Testis (tissue), 5 donors: Measurements from ENCODE around the gene AMER1. TPM values are rescaled to one million over a fixed set of nuclear protein-coding genes. Genes with fewer than 3 reads are reported as not detected.
A peak's percentile ranks its signal among the peaks of the same experiment; 100 is the strongest.
"Not testable (repeated sequence)": the region's sequence is repeated elsewhere in the genome, so short reads cannot be mapped to it uniquely, and the experiment has no call there.

ENCODE experiments used
- DNase-seq: peaks from one replicate; pipeline ENCODE4 v3.0.0-alpha.2; 2019
- H3K27ac ChIP-seq, 2 donors: fragments of 200-600 bp; sonication (generic); one replicate each; pipeline ENCODE4 v1.5.1; 2019
- H3K27me3 ChIP-seq: fragments of 200-600 bp; sonication (generic); one replicate; pipeline ENCODE4 v1.5.1; 2019
- H3K36me3 ChIP-seq: fragments of 200-600 bp; sonication (generic); one replicate; pipeline ENCODE4 v1.5.1; 2017; ENCODE audit warnings: low read depth; ENCODE audit errors: missing control alignments
- H3K4me1 ChIP-seq: fragments of 200-600 bp; sonication (generic); one replicate; pipeline ENCODE4 v1.5.1; 2019
- H3K4me3 ChIP-seq, 2 donors: fragments of 200-600 bp; sonication (generic); one replicate each; pipeline ENCODE4 v1.5.1; 2017 to 2019
- H3K9me3 ChIP-seq: fragments of 200-600 bp; sonication (generic); one replicate; pipeline ENCODE4 v1.5.1; 2017
- POLR2A ChIP-seq: fragments of 450-650 bp; IDR thresholded peaks from one replicate; pipeline ENCODE4 v1.6.1; 2017; ENCODE audit warnings: antibody characterized with exemption, mild to moderate bottlenecking, moderate library complexity
- WGBS, 2 donors: methylation state at CpG; one replicate each; pipeline ENCODE4 v1.1.5; 2018; 5-methylcytosine and 5-hydroxymethylcytosine counted together
- intact Hi-C: fragments of 100-400 bp; cut with DNase I; formaldehyde crosslinking; loops from one replicate; pipeline ENCODE4 v1.15.1; 2023; ENCODE audit warnings: low total_unique reads
- long read RNA-seq, 2 donors: transcript quantifications; one replicate each; lab custom pipeline, GENCODE V29; 2026
- polyA plus RNA-seq: library from polyadenylated mRNA; stranded (reverse); fragments of 350-450 nt; fragmentation: Illumina TruSeq; extraction: RNeasy Lipid Tissue Mini Kit (QIAGEN cat#74804); gene quantifications from one replicate; pipeline ENCODE4 v1.2.3, GENCODE V29; 2014; ENCODE audit warnings: low read depth, low replicate concordance; ENCODE audit not compliant: insufficient read depth
- total RNA-seq, 2 donors: library from RNA; depleted of rRNA; stranded (reverse); fragments of >200 nt; gene quantifications; one replicate each; pipeline ENCODE4 v1.2.3, GENCODE V29; 2016
- TF ChIP-seq, protein P1 (sequence below), 3 experiments: fragments of 450-650 bp in 2 of 3; fragments of 200-600 bp in 1 of 3; sonication (generic) in 1 of 3; IDR thresholded peaks; one replicate each; pipeline ENCODE4 v1.5.1; 2016 to 2019; ENCODE audit warnings: antibody characterized with exemption in 3 of 3, mild to moderate bottlenecking in 2 of 3, moderate library complexity in 1 of 3

The AMER1 gene
- 1 to 10 TPM; 3.2 to 3.8 TPM for total RNA-seq
- 1.5 TPM for polyA plus RNA-seq
- long read RNA-seq, donor 1, full-length matches to known transcripts = 1 of 1 reads
- long read RNA-seq, donor 1, partial matches to known transcripts = 0 of 1 reads
- long read RNA-seq, donor 1, other reads (novel, unspliced or antisense) = 0 of 1 reads
- long read RNA-seq, donor 2, full-length matches to known transcripts = 2 of 2 reads
- long read RNA-seq, donor 2, partial matches to known transcripts = 0 of 2 reads
- long read RNA-seq, donor 2, other reads (novel, unspliced or antisense) = 0 of 2 reads

DNA sequence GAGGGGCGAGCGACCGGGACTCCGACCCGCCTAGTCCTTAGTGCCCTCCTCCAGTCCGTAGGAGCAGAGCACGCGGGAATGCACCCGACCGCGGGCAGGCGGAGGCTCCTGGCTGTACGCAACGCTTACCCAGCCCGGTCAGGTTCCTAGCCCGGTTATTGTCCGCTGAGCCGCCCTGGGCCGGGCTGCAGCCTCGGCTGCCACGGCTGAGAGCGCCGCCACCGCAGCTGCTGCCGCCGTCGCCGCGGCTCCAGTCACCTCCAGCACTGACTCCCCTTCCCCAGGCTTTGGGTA lies at the start of gene AMER1:
AMER1 (minus strand) TSS at position 268 of the 294 bp plus-strand sequence. CDS start 12,422 bp downstream, outside the sequence.
- WGBS, 2 donors = 0% methylated on average over 10 of the region's 29 CpGs; no CpG with 5 or more reads in 1 of the 2 donors
- Histone ChIP-seq H3K27ac (peak within 1 kb of the TSS; percentile 84 to 89), H3K36me3 (no peaks in the 10 kb centered on the region), H3K27me3 (no peaks in the 10 kb centered on the region), H3K9me3 (no peaks in the 10 kb centered on the region), H3K4me3 (peak within 1 kb of the TSS; percentile 62 to 71), H3K4me1 (no peaks in the 10 kb centered on the region)
- intact Hi-C loops = no loop called here
- DNase-seq = no peak
- no peak for TF ChIP-seq POLR2A
- TF ChIP-seq, protein P1, sequence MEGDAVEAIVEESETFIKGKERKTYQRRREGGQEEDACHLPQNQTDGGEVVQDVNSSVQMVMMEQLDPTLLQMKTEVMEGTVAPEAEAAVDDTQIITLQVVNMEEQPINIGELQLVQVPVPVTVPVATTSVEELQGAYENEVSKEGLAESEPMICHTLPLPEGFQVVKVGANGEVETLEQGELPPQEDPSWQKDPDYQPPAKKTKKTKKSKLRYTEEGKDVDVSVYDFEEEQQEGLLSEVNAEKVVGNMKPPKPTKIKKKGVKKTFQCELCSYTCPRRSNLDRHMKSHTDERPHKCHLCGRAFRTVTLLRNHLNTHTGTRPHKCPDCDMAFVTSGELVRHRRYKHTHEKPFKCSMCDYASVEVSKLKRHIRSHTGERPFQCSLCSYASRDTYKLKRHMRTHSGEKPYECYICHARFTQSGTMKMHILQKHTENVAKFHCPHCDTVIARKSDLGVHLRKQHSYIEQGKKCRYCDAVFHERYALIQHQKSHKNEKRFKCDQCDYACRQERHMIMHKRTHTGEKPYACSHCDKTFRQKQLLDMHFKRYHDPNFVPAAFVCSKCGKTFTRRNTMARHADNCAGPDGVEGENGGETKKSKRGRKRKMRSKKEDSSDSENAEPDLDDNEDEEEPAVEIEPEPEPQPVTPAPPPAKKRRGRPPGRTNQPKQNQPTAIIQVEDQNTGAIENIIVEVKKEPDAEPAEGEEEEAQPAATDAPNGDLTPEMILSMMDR (IDR thresholded peaks at IDR 0.05) = no peak

DNA sequence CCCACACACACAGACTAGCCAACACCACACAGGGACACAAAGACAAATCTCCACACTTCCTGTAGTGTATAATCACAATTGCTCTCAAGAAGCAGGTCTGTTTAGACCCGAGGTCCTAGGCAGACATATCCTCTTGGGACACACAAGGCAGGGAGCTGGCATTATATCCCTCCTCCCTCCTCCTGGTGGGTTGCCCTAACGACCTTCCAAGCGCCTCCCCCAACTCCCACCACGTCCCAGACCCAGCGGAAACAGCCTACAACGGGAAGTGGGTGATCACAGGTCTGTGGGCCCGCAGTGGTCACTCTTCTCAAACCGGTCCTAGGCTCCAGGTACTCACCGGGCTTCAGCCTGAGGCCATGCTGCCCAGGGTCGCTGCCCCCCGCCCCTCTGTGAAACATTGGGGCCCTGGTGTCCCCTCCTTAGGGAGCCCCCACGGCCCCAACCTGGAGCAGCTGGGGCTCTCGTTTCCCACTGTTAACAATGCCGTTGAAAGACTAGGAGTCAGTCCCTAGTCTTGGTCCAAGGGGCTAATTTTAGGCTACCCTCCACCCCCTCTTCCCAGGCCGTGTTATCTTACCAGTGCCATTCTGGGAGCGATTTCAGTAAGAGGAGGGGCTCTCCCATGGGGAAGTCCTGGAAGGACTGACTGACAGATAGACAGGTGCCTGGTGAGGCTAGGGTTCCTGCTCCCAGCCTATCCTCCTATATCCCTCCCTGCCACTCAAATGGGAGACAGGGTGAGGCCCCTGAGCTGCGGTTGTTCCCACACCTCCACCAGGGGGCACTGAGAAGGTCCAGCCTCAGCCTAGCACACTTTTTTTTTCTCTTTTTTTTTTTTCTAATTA lies 24.8 kb upstream of the AMER1 start, which contains the start of gene ASB12:
ASB12 (minus strand) TSS at position 485 of the 848 bp plus-strand sequence. CDS start 4,957 bp downstream, outside the sequence.
- no peak for TF ChIP-seq POLR2A
- TF ChIP-seq, protein P1 (IDR thresholded peaks at IDR 0.05) = no peak
- Histone ChIP-seq H3K27ac (no peak within 1 kb of the TSS), H3K36me3 (no peaks in the 10 kb centered on the region), H3K9me3 (no peaks in the 10 kb centered on the region), H3K4me1 (no peaks in the 10 kb centered on the region), H3K4me3 (no peak within 1 kb of the TSS), H3K27me3 (no peaks in the 10 kb centered on the region)
- DNase-seq = no peak
- intact Hi-C loops = no loop called here
- WGBS, 2 donors = 51 to 70% methylated on average over 4 to 5 of the region's 17 CpGs

DNA sequence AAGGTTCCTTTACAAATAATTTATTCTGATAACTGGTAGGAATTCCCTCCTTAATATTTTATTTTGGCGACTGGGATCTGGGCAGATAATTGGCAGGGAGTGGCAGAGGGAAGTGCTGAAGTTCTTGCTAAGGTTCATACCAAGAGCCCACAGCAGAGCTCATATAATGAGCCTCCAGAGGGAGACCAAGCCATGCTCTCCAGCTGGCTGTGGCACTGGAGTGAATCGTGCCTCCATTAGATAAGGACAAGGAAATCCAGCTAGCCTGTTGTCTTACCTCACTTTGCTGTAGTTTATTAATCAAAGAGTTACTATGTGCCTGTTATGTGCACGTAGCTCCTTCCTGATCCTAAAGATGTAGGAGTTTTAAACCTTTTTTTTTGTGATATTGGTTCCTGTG lies 23.6 kb upstream of the AMER1 start:
- Histone ChIP-seq H3K27me3 (no peaks in the 10 kb centered on the region), H3K4me1 (no peaks in the 10 kb centered on the region), H3K4me3 (no peak overlapping the region), H3K36me3 (no peaks in the 10 kb centered on the region), H3K27ac (no peak overlapping the region), H3K9me3 (no peaks in the 10 kb centered on the region)
- DNase-seq = no peak
- 27 to 50% methylated on average over 3 of the region's 3 CpGs for WGBS, 2 donors
- intact Hi-C loops = no loop called here
- TF ChIP-seq, protein P1 (IDR thresholded peaks at IDR 0.05) = no peak
- TF ChIP-seq POLR2A = no peak

DNA sequence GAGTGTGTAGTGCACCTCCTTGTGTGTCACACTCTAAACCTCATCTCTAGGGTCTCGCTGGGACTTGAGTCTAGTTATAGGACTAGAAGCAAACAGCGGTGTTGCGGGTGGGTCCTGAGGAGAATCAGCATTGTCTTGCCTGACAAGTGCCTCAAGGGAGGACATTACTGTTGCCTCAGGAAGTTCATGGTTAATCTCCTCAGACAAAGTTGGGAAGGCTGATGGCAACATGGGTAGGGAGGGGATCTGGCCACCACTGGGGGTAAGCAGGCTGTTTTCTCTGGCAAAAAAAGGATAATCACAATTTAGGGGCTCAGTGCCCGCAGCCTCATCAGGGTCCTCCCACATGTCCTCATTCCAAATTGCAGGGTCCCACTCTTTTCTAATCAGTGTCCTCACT lies 12.5 kb upstream of the AMER1 start:
- no peaks in the 10 kb centered on the region for H3K27me3 ChIP-seq
- H3K27ac ChIP-seq = no peak overlapping the region
- no peaks in the 10 kb centered on the region for H3K4me1 ChIP-seq
- H3K4me3 ChIP-seq = no peak overlapping the region
- 87 to 100% methylated on average over 2 to 4 of the region's 4 CpGs for WGBS, 2 donors
- intact Hi-C loops = no loop called here
- TF ChIP-seq, protein P1 (IDR thresholded peaks at IDR 0.05) = no peak
- TF ChIP-seq POLR2A = no peak
- no peaks in the 10 kb centered on the region for H3K36me3 ChIP-seq
- H3K9me3 ChIP-seq = no peaks in the 10 kb centered on the region
- no peak for DNase-seq

DNA sequence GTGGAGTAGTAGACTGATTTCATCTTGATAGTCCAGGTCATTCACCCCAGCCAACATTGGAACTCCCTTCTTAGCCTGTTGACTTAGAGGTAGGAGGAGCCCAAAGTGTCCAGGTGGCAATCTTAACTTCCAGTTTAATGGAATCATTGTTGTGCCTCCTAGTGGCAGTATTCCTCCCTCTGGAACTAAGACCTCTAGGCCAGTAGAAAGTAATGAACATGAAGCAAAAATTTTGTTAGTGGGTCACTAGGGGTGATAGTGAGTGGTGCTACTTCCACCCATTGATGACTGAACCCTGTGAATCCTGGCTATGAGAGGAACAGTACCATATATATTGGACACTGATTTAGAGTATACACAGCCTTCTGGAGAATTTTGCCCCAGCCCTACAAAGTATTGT lies 8.5 kb upstream of the AMER1 start:
- DNase-seq, H3K36me3 ChIP-seq, H3K27ac ChIP-seq, H3K9me3 ChIP-seq, H3K4me1 ChIP-seq, intact Hi-C loops, H3K4me3 ChIP-seq, H3K27me3 ChIP-seq: not testable (repeated sequence)
